ENCODE results near the gene BIN2.

- TF ChIP-seq POLR2A (IDR thresholded peaks at IDR 0.05; ENCODE audit: low read depth, low read length) = no peak
- no peak for TF ChIP-seq CTCF (conservative IDR thresholded peaks at IDR 0.05; ENCODE audit: low read depth, low read length)
- TF ChIP-seq SMC3 (IDR thresholded peaks at IDR 0.05; ENCODE audit: low read depth, low read length) = no peak
- TF ChIP-seq MAFK (IDR thresholded peaks at IDR 0.05; ENCODE audit: low read depth, low read length) = no peak
- TF ChIP-seq CEBPB (IDR thresholded peaks at IDR 0.05; ENCODE audit: low read depth, low read length) = no peak
- no peak for TF ChIP-seq FOS (IDR thresholded peaks at IDR 0.05; ENCODE audit: low read depth, low read length)
- TF ChIP-seq RFX5 (IDR thresholded peaks at IDR 0.05; ENCODE audit: low read depth, low read length) = no peak
These were observed 5.8 kb upstream of the BIN2 start for GRCh38 chr12:51329742-51330141.

All from IMR-90 (cell line).